ENCODE data around the gene SVOP.

DNA sequence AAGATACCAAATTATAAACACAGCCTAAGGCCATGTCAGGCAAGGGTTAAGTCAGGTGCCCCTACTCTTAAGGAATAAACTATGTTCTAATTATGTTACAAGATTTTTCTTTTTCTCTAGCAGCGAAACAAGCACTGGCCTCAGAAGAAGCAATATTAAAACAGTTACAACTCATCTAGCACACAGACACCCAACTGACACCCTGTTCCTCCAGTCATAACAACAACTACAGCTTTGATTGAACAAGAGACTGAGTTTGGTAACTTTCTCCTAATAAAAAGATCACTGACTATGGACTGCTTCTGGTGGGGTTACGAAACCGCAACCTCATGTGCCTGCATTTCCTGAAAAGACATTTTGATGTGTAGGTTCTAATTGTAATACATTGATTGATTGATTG is 144.3 kb downstream of the SVOP start:
- TF ChIP-seq, protein P1, sequence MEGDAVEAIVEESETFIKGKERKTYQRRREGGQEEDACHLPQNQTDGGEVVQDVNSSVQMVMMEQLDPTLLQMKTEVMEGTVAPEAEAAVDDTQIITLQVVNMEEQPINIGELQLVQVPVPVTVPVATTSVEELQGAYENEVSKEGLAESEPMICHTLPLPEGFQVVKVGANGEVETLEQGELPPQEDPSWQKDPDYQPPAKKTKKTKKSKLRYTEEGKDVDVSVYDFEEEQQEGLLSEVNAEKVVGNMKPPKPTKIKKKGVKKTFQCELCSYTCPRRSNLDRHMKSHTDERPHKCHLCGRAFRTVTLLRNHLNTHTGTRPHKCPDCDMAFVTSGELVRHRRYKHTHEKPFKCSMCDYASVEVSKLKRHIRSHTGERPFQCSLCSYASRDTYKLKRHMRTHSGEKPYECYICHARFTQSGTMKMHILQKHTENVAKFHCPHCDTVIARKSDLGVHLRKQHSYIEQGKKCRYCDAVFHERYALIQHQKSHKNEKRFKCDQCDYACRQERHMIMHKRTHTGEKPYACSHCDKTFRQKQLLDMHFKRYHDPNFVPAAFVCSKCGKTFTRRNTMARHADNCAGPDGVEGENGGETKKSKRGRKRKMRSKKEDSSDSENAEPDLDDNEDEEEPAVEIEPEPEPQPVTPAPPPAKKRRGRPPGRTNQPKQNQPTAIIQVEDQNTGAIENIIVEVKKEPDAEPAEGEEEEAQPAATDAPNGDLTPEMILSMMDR (IDR thresholded peaks at IDR 0.05): no peak
- TF ChIP-seq EZH2 (IDR thresholded peaks at IDR 0.05; ENCODE audit: borderline replicate concordance, insufficient read depth, low read depth, low read length, poor library complexity, severe bottlenecking): no peak

Measured in B cell (primary cell).